ENCODE data around the gene EIF1B.

- TF ChIP-seq CTCF (conservative IDR thresholded peaks at IDR 0.05; ENCODE audit: low read depth, low read length) (no peak), EZH2 (IDR thresholded peaks at IDR 0.05; ENCODE audit: low read length, unreplicated experiment) (no peak)
Measured at GRCh38 chr3:40287248-40287647, 22.3 kb upstream of the EIF1B start.

All from PC-3 (cell line).